SU-DHL-6 (cell line): ENCODE data around the gene KIF1A.

Source experiments
- EZH2phosphoT487 ChIP-seq: fragments of 200-600 bp; sonication (generic), shearing (Covaris generic); conservative IDR thresholded peaks from 2 replicates; pipeline ENCODE4 v1.6.1; 2018; ENCODE audit warnings: mild to moderate bottlenecking, antibody characterized with exemption, low read length, moderate library complexity, mixed read lengths
- TF ChIP-seq, protein P1 (sequence below): fragments of 200-600 bp; sonication (generic); IDR thresholded peaks from one replicate; pipeline ENCODE4 v1.5.1; 2017; ENCODE audit warnings: antibody characterized with exemption, mild to moderate bottlenecking, low read length, moderate library complexity; ENCODE audit not compliant: insufficient read depth, poor library complexity, severe bottlenecking

DNA sequence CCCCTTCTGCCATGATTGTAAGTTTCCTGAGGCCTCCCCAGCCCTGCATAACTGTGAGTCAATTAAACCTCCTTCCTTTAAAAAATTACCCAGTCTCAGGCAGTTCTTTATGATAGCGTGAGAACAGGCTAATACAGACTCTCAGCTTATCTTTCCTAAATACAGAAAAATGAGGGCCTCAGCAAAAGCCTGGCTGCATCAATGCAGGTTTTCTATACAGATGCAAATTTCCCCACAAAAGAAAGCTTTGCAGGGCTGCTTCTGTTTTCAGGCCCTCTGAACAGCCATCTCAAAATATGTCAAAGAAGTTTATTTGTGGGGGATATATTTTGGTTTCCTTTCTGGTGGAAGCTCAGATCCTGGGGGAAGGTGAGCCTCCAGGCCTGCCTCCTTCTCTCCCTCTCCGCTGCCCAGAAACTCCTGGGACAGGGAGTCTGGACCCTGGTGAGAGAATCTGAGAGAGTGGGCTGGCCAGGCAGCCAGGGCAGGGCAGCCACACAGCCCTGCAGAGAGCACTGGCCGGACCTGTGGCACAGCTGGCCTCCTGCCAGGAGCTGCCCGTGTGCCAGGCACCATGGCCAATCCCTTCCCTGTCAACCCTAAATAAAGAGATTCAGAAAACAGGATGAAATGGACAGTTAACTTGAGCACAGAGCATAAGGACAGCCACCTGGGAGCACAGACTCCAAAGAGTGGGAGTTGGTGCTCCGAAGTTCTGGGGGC is 27.0 kb upstream of the KIF1A start:
- TF ChIP-seq, protein P1, sequence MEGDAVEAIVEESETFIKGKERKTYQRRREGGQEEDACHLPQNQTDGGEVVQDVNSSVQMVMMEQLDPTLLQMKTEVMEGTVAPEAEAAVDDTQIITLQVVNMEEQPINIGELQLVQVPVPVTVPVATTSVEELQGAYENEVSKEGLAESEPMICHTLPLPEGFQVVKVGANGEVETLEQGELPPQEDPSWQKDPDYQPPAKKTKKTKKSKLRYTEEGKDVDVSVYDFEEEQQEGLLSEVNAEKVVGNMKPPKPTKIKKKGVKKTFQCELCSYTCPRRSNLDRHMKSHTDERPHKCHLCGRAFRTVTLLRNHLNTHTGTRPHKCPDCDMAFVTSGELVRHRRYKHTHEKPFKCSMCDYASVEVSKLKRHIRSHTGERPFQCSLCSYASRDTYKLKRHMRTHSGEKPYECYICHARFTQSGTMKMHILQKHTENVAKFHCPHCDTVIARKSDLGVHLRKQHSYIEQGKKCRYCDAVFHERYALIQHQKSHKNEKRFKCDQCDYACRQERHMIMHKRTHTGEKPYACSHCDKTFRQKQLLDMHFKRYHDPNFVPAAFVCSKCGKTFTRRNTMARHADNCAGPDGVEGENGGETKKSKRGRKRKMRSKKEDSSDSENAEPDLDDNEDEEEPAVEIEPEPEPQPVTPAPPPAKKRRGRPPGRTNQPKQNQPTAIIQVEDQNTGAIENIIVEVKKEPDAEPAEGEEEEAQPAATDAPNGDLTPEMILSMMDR: no peak
- TF ChIP-seq EZH2phosphoT487: no peak
